D721Med (cell line): ENCODE results near the gene CHMP6.

Source experiments
- DNase-seq: peaks from one replicate; pipeline ENCODE4 v3.0.0; 2011; ENCODE audit warnings: low spot score; ENCODE audit not compliant: insufficient read length
- FAIRE-seq: peaks from 2 replicates; lab custom pipeline; 2011; peaks lifted over from hg19 to GRCh38; lab: Jason Lieb, UNC
- CTCF ChIP-seq: IDR thresholded peaks from 2 replicates; pipeline ENCODE4 v1.5.1; 2012; ENCODE audit warnings: mild to moderate bottlenecking, control low read depth; ENCODE audit not compliant: insufficient read depth; ENCODE audit errors: missing control alignments

CHMP6 gene

GRCh38 chr17:80957461-80957941, 34.1 kb upstream of the CHMP6 start:
- FAIRE-seq (no peak), DNase-seq (no peak)
- no peak for TF ChIP-seq CTCF

DNA sequence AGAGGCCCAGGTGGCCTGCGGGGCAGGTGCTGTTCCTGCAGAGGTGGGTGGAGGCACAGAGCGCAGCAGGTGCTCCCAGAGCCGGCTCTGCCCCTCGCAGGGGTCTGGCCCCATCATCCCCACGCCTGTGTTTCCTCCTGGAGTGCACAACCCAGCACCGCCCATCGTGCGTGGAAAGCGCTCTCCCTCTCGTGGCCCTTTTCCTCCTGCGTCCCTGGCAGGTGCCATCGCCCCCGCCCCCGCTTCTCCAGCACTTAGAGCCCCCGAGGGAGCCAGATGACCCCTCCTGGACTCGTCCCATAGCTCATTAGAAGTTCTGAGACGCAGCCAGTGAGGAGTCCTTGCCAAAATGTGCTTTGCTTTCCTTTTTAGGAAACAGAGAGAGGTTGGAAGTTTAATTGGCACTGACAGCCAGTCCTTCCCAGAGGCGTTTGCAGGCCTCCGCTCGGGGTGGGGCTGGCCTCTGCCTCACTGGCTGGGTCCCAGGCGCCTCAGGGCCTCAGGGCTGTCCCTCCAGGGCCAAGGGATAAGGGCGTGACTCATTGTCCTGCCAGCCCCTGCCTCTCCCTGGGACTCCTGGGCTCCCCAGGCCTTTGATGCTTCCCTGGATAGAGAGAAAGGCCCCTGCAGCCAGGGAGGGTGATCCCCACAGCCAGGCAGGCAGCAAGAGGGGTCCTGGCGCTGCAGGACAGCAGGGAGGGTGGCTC, 32.2 kb upstream of the CHMP6 start:
- DNase-seq (no peak), FAIRE-seq (no peak)

GRCh38 chr17:80960037-80960796, 31.4 kb upstream of the CHMP6 start:
- FAIRE-seq (no peak), DNase-seq (no peak)
- no peak for TF ChIP-seq CTCF

More for the DNA sequence above, 32.2 kb upstream of the CHMP6 start:
- no peak for TF ChIP-seq CTCF

DNA sequence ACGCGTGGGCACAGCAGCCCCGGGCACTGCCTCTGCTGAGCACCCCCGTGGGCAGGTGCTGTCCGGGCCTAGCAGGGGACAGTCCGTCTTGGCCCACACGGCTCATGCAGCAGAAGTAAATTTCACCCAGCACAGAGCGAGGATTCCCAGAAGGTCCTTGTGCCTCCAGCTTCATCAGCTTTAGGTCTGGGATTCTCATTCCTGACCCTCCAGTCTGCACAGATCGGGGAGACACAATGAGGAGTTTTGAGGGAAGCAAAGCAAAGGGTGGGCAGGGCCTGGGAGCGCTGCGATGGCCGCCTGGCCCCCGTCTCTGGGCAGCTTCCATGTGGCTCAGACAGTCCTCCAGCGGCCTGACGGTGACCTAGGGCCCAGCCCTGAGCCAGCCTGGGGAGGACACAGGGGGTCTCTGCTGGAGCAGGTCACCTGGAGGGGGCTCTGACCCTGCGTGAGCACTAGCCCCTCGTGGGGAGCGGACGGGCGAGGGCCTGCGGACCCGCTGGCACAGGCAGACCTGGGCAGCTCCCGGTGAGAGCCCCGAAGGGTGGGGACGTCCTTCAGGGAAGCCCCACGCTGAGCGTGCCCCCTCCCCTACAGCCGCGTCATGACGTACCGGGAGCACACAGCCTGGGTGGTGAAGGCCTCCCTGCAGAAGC, 30.7 kb upstream of the CHMP6 start:
- FAIRE-seq = no peak
- DNase-seq = no peak
- TF ChIP-seq CTCF = no peak

- DNase-seq (no peak), FAIRE-seq (no peak)
- no peak for TF ChIP-seq CTCF
Measured at GRCh38 chr17:80961541-80962330, 29.9 kb upstream of the CHMP6 start.

- FAIRE-seq (no peak), DNase-seq (no peak)
- TF ChIP-seq CTCF = no peak
Measured at GRCh38 chr17:80962356-80963329, 29.0 kb upstream of the CHMP6 start.
